GM23338 (cell line): ENCODE measurements around the gene IGSF22.

ENCODE experiments used
- CREB1 ChIP-seq: fragments of 250-450 bp; sonication (Bioruptor Pico); IDR thresholded peaks from 2 replicates; pipeline ENCODE4 v1.5.0; 2020; ENCODE audit warnings: low read depth, mild to moderate bottlenecking, moderate library complexity
- EZH2 ChIP-seq: fragments of 200-600 bp; sonication (generic); IDR thresholded peaks from one replicate; pipeline ENCODE4 v1.8.0; 2017; ENCODE audit warnings: antibody characterized with exemption, mild to moderate bottlenecking, low read depth; ENCODE audit not compliant: unreplicated experiment
- EZH2phosphoT487 ChIP-seq: fragments of 200-600 bp; sonication (generic); IDR thresholded peaks from one replicate; pipeline ENCODE4 v1.8.1; 2018; ENCODE audit warnings: antibody characterized with exemption; ENCODE audit not compliant: unreplicated experiment
- JUNB ChIP-seq: IDR thresholded peaks from one replicate; pipeline ENCODE4 v1.6.1; 2016; ENCODE audit warnings: antibody characterized with exemption; ENCODE audit not compliant: unreplicated experiment
- POLR2AphosphoS5 ChIP-seq: IDR thresholded peaks from 2 replicates; pipeline ENCODE4 v1.6.1; 2016; ENCODE audit warnings: antibody characterized with exemption, low read depth
- STAT1 ChIP-seq: IDR thresholded peaks from one replicate; pipeline ENCODE4 v1.6.1; 2016; ENCODE audit warnings: antibody characterized with exemption; ENCODE audit not compliant: unreplicated experiment
- ZNF114 ChIP-seq: fragments of 250-450 bp; sonication (Bioruptor Pico); IDR thresholded peaks from 2 replicates; pipeline ENCODE4 v1.5.0; 2020; ENCODE audit warnings: mild to moderate bottlenecking, moderate library complexity
- ZNF331 ChIP-seq: fragments of 250-450 bp; sonication (Bioruptor Pico); IDR thresholded peaks from 2 replicates; pipeline ENCODE4 v1.5.0; 2020; ENCODE audit warnings: low read depth, mild to moderate bottlenecking, moderate library complexity
- TF ChIP-seq, protein P1 (sequence below), 2 experiments: fragments of 200-600 bp in 1 of 2; sonication (generic) in 1 of 2; conservative IDR thresholded peaks; 2 replicates each; pipeline versions ENCODE4 v1.5.1 to v1.6.1; 2016 to 2017; ENCODE audit warnings: antibody characterized with exemption in 2 of 2, low read depth in 2 of 2, mild to moderate bottlenecking in 2 of 2, moderate library complexity in 1 of 2
- TF ChIP-seq, protein P2 (sequence below): IDR thresholded peaks from one replicate; pipeline ENCODE4 v1.6.1; 2018; ENCODE audit warnings: antibody characterized with exemption; ENCODE audit not compliant: unreplicated experiment
- TF ChIP-seq, protein P3 (sequence below): IDR thresholded peaks from 2 replicates; pipeline ENCODE4 v1.6.1; 2016; ENCODE audit warnings: antibody characterized with exemption

DNA sequence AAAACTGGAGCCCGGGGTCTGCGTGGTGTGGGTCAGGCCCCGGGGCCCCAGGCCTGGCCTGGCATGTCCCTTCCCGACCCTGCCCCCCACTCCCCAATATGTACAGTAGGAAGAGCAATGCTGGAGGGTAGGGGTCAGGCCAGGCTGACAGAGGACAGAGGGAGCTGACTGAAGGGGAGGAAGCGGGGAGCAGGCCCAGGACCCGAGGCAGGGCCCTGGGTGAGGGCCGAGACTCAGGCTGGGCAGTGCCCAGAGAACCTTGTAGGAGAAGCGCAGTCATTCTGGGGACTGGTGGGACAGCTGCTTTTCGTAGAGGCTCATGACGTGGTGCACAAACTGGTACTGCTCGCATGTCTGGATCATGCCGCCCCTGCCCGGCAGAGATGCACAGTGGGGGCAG is 2.7 kb upstream of the IGSF22 start:
- TF ChIP-seq ZNF331 (CRISPR knock-in tag) (no peak), POLR2AphosphoS5 (no peak), EZH2 (no peak), JUNB (no peak), EZH2phosphoT487 (no peak), ZNF114 (CRISPR knock-in tag) (no peak), CREB1 (CRISPR knock-in tag) (no peak), STAT1 (no peak)
- TF ChIP-seq, protein P1, sequence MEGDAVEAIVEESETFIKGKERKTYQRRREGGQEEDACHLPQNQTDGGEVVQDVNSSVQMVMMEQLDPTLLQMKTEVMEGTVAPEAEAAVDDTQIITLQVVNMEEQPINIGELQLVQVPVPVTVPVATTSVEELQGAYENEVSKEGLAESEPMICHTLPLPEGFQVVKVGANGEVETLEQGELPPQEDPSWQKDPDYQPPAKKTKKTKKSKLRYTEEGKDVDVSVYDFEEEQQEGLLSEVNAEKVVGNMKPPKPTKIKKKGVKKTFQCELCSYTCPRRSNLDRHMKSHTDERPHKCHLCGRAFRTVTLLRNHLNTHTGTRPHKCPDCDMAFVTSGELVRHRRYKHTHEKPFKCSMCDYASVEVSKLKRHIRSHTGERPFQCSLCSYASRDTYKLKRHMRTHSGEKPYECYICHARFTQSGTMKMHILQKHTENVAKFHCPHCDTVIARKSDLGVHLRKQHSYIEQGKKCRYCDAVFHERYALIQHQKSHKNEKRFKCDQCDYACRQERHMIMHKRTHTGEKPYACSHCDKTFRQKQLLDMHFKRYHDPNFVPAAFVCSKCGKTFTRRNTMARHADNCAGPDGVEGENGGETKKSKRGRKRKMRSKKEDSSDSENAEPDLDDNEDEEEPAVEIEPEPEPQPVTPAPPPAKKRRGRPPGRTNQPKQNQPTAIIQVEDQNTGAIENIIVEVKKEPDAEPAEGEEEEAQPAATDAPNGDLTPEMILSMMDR (conservative IDR thresholded peaks at IDR 0.05; ENCODE audit: low read depth in 2 of 2): no peak
- TF ChIP-seq, protein P2, sequence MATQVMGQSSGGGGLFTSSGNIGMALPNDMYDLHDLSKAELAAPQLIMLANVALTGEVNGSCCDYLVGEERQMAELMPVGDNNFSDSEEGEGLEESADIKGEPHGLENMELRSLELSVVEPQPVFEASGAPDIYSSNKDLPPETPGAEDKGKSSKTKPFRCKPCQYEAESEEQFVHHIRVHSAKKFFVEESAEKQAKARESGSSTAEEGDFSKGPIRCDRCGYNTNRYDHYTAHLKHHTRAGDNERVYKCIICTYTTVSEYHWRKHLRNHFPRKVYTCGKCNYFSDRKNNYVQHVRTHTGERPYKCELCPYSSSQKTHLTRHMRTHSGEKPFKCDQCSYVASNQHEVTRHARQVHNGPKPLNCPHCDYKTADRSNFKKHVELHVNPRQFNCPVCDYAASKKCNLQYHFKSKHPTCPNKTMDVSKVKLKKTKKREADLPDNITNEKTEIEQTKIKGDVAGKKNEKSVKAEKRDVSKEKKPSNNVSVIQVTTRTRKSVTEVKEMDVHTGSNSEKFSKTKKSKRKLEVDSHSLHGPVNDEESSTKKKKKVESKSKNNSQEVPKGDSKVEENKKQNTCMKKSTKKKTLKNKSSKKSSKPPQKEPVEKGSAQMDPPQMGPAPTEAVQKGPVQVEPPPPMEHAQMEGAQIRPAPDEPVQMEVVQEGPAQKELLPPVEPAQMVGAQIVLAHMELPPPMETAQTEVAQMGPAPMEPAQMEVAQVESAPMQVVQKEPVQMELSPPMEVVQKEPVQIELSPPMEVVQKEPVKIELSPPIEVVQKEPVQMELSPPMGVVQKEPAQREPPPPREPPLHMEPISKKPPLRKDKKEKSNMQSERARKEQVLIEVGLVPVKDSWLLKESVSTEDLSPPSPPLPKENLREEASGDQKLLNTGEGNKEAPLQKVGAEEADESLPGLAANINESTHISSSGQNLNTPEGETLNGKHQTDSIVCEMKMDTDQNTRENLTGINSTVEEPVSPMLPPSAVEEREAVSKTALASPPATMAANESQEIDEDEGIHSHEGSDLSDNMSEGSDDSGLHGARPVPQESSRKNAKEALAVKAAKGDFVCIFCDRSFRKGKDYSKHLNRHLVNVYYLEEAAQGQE: no peak
- TF ChIP-seq, protein P3, sequence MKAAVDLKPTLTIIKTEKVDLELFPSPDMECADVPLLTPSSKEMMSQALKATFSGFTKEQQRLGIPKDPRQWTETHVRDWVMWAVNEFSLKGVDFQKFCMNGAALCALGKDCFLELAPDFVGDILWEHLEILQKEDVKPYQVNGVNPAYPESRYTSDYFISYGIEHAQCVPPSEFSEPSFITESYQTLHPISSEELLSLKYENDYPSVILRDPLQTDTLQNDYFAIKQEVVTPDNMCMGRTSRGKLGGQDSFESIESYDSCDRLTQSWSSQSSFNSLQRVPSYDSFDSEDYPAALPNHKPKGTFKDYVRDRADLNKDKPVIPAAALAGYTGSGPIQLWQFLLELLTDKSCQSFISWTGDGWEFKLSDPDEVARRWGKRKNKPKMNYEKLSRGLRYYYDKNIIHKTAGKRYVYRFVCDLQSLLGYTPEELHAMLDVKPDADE: no peak
